ENCODE measurements around the gene SBSN.

The SBSN gene

GRCh38 chr19:35553385-35554000, 25.4 kb upstream of the SBSN start:
- no peak for DNase-seq (ENCODE audit: low spot score)

GRCh38 chr19:35552534-35553384, 24.6 kb upstream of the SBSN start:
- DNase-seq (ENCODE audit: low spot score): no peak

- no peak for DNase-seq (ENCODE audit: low spot score)
These were observed 23.1 kb upstream of the SBSN start for GRCh38 chr19:35551091-35551810.

GRCh38 chr19:35549879-35550523, 21.9 kb upstream of the SBSN start:
- DNase-seq (ENCODE audit: low spot score): no peak

- peak; percentile 65 for DNase-seq (ENCODE audit: low spot score)
These were observed 21.2 kb upstream of the SBSN start for GRCh38 chr19:35549174-35549788.

- no peak for DNase-seq (ENCODE audit: low spot score)
These were observed 18.4 kb upstream of the SBSN start for GRCh38 chr19:35546532-35546931.

GRCh38 chr19:35545855-35546381, 17.8 kb upstream of the SBSN start:
- peak; percentile 37 for DNase-seq (ENCODE audit: low spot score)

- DNase-seq (ENCODE audit: low spot score): peak; percentile 92
These were observed 17.1 kb upstream of the SBSN start, which contains the start of gene TMEM147 for GRCh38 chr19:35545001-35545854. TSS of gene TMEM147 (plus strand) at chr19:35545626. CDS start at chr19:35545740, 114 bp downstream.

- peak; percentile 38 for DNase-seq (ENCODE audit: low spot score)
These were observed 16.1 kb upstream of the SBSN start for GRCh38 chr19:35544110-35544802.

GRCh38 chr19:35543280-35544109, 15.4 kb upstream of the SBSN start:
- DNase-seq (ENCODE audit: low spot score): no peak

GRCh38 chr19:35542209-35542608, 14.1 kb upstream of the SBSN start:
- no peak for DNase-seq (ENCODE audit: low spot score)

- no peak for DNase-seq (ENCODE audit: low spot score)
These were observed 12.3 kb upstream of the SBSN start for GRCh38 chr19:35540356-35540927.

GRCh38 chr19:35539850-35540249, 11.7 kb upstream of the SBSN start:
- no peak for DNase-seq (ENCODE audit: low spot score)

- DNase-seq (ENCODE audit: low spot score): no peak
These were observed 11.2 kb upstream of the SBSN start for GRCh38 chr19:35539314-35539713.

- DNase-seq (ENCODE audit: low spot score): no peak
These were observed 6.8 kb upstream of the SBSN start for GRCh38 chr19:35534803-35535480.

- no peak for DNase-seq (ENCODE audit: low spot score)
These were observed 5.8 kb upstream of the SBSN start for GRCh38 chr19:35533822-35534392.

- no peak for DNase-seq (ENCODE audit: low spot score)
These were observed 5.2 kb upstream of the SBSN start, which contains the start of gene GAPDHS for GRCh38 chr19:35533201-35533821. TSS of gene GAPDHS (plus strand) at chr19:35533456. CDS start at chr19:35533528, 72 bp downstream.

Measured in RKO (cell line).